Endothelial cell (in vitro differentiated cells): ENCODE measurements around the gene TNFSF12. TPM values are rescaled to one million over a fixed set of nuclear protein-coding genes. Genes with fewer than 3 reads are reported as not detected.
A peak's percentile ranks its signal among the peaks of the same experiment; 100 is the strongest.

Source experiments
- DNase-seq: peaks from one replicate; pipeline ENCODE4 v3.0.0; 2021; ENCODE audit warnings: low spot score
- H3K27ac Mint-ChIP-seq: one replicate; pipeline ENCODE4 v1.8.0; 2021; ENCODE audit warnings: mixed read lengths, inconsistent platforms; ENCODE audit not compliant: unreplicated experiment
- H3K27me3 Mint-ChIP-seq: one replicate; pipeline ENCODE4 v1.8.0; 2021; ENCODE audit warnings: mild to moderate bottlenecking, moderate library complexity, mixed read lengths, inconsistent platforms; ENCODE audit not compliant: unreplicated experiment
- H3K36me3 Mint-ChIP-seq: one replicate; pipeline ENCODE4 v1.8.0; 2021; ENCODE audit warnings: mild to moderate bottlenecking, low read depth, mixed read lengths, inconsistent platforms; ENCODE audit not compliant: unreplicated experiment
- H3K4me1 Mint-ChIP-seq: one replicate; pipeline ENCODE4 v1.8.0; 2021; ENCODE audit warnings: mild to moderate bottlenecking, mixed read lengths, inconsistent platforms; ENCODE audit not compliant: unreplicated experiment
- H3K4me3 Mint-ChIP-seq: one replicate; pipeline ENCODE4 v1.8.0; 2021; ENCODE audit warnings: mild to moderate bottlenecking, mixed read lengths, inconsistent platforms; ENCODE audit not compliant: unreplicated experiment
- H3K9me3 Mint-ChIP-seq: one replicate; pipeline ENCODE4 v1.8.0; 2021; ENCODE audit warnings: mixed read lengths, inconsistent platforms; ENCODE audit not compliant: unreplicated experiment
- CTCF ChIP-seq: fragments of 200-600 bp; sonication (generic); IDR thresholded peaks from one replicate; pipeline ENCODE4 v1.5.0; 2021; ENCODE audit warnings: antibody characterized with exemption; ENCODE audit not compliant: unreplicated experiment
- total RNA-seq: library from RNA; stranded (reverse); fragmentation: NEBNext Ultra II Directional; extraction: Animal tissue kit (Norgen Biotek cat#: 25700); gene quantifications from one replicate; pipeline ENCODE4 v1.2.1, GENCODE V29; 2021; ENCODE audit not compliant: unreplicated experiment

Gene TNFSF12
- total RNA-seq, 1 donor from 2014 or later = 16.3 TPM

GRCh38 chr17:7562208-7562605 is 13.3 kb downstream of the TNFSF12 start:
- TF ChIP-seq CTCF = no peak
- peaks cover 20% of the 10 kb centered on the region for H3K36me3 Mint-ChIP-seq
- no peak for DNase-seq
- H3K4me1 Mint-ChIP-seq = peaks cover 33% of the 10 kb centered on the region
- no peaks in the 10 kb centered on the region for H3K9me3 Mint-ChIP-seq
- H3K4me3 Mint-ChIP-seq = peak overlapping the region; percentile 96
- peak overlapping the region; percentile 81 for H3K27ac Mint-ChIP-seq
- H3K27me3 Mint-ChIP-seq = peaks cover 9% of the 10 kb centered on the region

- H3K27ac Mint-ChIP-seq = peak overlapping the region; percentile 81
- peaks cover 9% of the 10 kb centered on the region for H3K27me3 Mint-ChIP-seq
- peaks cover 25% of the 10 kb centered on the region for H3K36me3 Mint-ChIP-seq
- TF ChIP-seq CTCF = no peak
- no peak for DNase-seq
- H3K4me3 Mint-ChIP-seq = peak overlapping the region; percentile 96
- H3K4me1 Mint-ChIP-seq = peaks cover 24% of the 10 kb centered on the region
- no peaks in the 10 kb centered on the region for H3K9me3 Mint-ChIP-seq
These were observed 14.4 kb downstream of the TNFSF12 start for GRCh38 chr17:7563115-7563869.

GRCh38 chr17:7569571-7569970 is 20.7 kb downstream of the TNFSF12 start:
- H3K27me3 Mint-ChIP-seq = peaks cover 7% of the 10 kb centered on the region
- H3K4me3 Mint-ChIP-seq = peak overlapping the region; percentile 2
- H3K4me1 Mint-ChIP-seq = peaks cover 21% of the 10 kb centered on the region
- peaks cover 55% of the 10 kb centered on the region for H3K36me3 Mint-ChIP-seq
- H3K9me3 Mint-ChIP-seq = no peaks in the 10 kb centered on the region
- DNase-seq = no peak
- no peak for TF ChIP-seq CTCF
- peak overlapping the region; percentile 16 for H3K27ac Mint-ChIP-seq

GRCh38 chr17:7570351-7570750 is 21.5 kb downstream of the TNFSF12 start:
- H3K27ac Mint-ChIP-seq = peak overlapping the region; percentile 48
- DNase-seq = no peak
- peaks cover 29% of the 10 kb centered on the region for H3K4me1 Mint-ChIP-seq
- peak overlapping the region; percentile 25 for H3K4me3 Mint-ChIP-seq
- peaks cover 10% of the 10 kb centered on the region for H3K27me3 Mint-ChIP-seq
- H3K36me3 Mint-ChIP-seq = peaks cover 63% of the 10 kb centered on the region
- no peak for TF ChIP-seq CTCF
- no peaks in the 10 kb centered on the region for H3K9me3 Mint-ChIP-seq

- Mint-ChIP-seq H3K9me3 (no peaks in the 10 kb centered on the region), H3K36me3 (peaks cover 74% of the 10 kb centered on the region), H3K4me1 (peaks cover 46% of the 10 kb centered on the region), H3K27ac (peak overlapping the region; percentile 99), H3K27me3 (peaks cover 10% of the 10 kb centered on the region), H3K4me3 (peak overlapping the region; percentile 98)
- no peak for DNase-seq
- no peak for TF ChIP-seq CTCF
These were observed 23.4 kb downstream of the TNFSF12 start for GRCh38 chr17:7572338-7572587.
